DOHH2 (cell line): ENCODE measurements around the gene DLST.

Source experiments
- CTCF ChIP-seq: fragments of 200-600 bp; sonication (generic); IDR thresholded peaks from one replicate; pipeline ENCODE4 v1.5.1; 2014; ENCODE audit warnings: antibody characterized with exemption, mild to moderate bottlenecking, low read depth, low read length; ENCODE audit not compliant: poor library complexity, severe bottlenecking
- EZH2phosphoT487 ChIP-seq: fragments of 200-600 bp; sonication (generic); IDR thresholded peaks from 2 replicates; pipeline ENCODE4 v1.6.1; 2017; ENCODE audit warnings: borderline replicate concordance, mild to moderate bottlenecking, antibody characterized with exemption, low read length, moderate library complexity, mixed read lengths

DNA sequence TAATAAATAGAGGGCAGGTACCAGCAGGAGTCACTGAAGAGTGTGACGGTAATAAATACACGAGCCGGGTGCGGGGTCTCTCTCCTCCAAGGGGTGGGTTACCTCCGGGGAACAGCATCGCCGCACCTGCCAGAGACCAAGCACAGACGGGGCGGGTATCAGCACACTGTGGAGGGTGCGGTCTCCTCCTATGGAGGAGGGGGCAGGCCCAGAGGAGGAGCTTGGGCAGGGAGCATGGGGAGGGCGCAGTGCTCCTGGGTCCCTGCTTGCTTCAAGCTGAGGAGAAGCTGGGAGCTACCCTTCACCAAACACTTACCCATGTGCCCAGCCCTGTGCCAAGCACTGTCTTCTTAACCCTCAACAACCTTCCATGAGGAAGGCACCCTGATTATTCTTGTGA, 60.9 kb downstream of the DLST start:
- no peak for TF ChIP-seq CTCF
- TF ChIP-seq EZH2phosphoT487: no peak
